GM21737 (cell line): ENCODE results near the gene SLC22A17.

Source experiments
- ATAC-seq: cut with Tn5 transposase; IDR thresholded peaks from one replicate; pipeline ENCODE4 v1.9.1; 2021; ENCODE audit warnings: mild to moderate bottlenecking, moderate library complexity; ENCODE audit not compliant: unreplicated experiment

Gene SLC22A17

DNA sequence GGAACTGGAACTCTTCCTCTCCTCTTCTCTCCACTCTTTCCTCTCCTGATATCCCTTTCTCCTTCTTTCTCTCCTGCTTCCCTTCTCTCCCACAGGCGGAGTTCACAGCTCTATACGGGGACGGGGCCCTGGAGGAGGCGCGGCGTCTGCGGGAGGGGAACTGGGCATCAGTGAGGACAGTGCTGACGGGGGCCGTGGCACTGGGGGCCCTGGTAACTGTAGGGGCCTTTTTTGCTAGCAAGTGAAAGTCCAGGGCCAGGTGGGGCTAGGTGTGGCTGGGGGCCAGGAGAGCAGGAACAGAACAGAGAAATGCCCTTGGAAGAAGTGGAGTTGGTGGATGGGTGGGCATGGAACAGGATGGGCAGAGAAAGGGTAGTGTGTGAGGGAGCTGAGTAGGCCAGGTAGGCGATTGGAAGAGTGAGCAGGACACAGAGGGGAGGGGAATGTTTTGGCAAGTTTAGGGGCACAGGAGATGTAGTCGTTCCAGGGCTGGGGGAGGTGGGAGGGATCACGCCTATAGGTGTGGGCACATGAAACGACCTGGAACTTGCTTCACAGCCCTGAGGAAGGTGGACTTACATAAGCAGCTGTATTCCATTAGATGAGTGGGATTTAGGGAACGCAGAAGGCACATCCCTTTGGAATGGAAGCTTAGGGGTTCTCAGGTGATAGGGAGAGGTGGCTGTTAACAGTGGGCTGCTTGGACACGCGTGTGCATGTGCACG, 43.8 kb downstream of the SLC22A17 start:
- no peak for ATAC-seq

GRCh38 chr14:23307687-23308644, 44.7 kb downstream of the SLC22A17 start:
- no peak for ATAC-seq

DNA sequence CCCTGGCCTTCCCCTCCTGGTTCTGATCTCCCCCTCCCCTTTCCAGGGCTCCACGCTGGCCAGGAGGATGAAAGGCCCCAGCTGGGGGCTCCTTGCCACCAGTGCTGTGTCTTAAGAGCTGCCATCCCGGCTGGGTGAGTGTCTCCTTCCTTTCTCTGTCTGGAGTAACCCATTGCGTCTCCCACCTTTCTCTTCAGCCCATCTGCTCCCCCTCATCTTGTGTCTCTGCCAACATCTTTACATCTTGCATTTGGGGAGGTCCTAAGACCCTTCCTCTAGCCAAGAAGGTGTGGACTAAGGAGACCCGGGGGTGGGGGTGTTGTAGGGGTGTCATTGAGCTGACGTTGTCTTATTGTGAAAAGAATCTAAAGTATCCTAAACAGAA, 45.5 kb downstream of the SLC22A17 start:
- ATAC-seq = no peak

- no peak for ATAC-seq
These were observed 46.1 kb downstream of the SLC22A17 start, which contains the start of gene BCL2L2 for GRCh38 chr14:23306412-23307145. BCL2L2 (plus strand) TSS chr14:23306833; CDS start chr14:23307768, 935 bp downstream.

GRCh38 chr14:23302290-23303225, 50.1 kb downstream of the SLC22A17 start, which contains the start of gene PPP1R3E:
PPP1R3E (minus strand) TSS chr14:23302859; CDS start chr14:23302576, 283 bp downstream.
- peak; percentile 37 for ATAC-seq

- ATAC-seq = peak; percentile 4
These were observed 50.8 kb downstream of the SLC22A17 start for GRCh38 chr14:23301969-23302289.

DNA sequence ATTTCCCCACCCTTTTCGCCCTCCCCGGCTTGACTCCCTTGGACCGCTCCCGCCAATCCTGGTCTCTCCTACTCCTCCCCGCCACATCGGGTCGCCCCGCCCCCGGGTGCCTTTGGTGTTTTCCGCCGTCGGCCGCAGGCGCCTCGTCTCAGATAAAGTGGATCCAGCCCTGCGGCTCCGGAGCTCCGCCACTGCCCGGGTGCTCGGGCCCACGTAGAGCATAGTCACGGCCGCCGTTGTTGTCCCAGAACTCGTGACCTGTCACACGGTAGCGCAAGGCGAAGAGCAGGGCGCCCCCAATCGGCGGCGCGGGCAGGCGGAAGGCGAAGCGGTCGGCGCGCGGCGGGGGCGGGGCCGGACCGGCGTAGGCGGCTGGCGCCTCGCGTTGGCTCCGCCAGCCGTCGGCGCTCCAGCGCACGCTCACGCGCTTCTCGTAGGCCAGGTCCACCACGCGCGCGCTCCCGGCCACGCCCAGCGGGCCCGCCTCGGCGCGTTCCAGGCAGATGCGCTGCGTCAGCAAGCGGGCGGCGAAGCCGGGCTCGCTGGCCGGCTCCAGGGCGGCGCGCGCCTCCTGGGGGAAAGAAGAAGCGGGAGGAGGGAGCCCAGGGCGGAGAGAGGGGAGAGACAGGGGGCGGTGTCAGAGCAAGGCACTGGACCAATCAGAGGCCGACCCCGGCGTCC, 51.3 kb downstream of the SLC22A17 start:
- peak; percentile 73 for ATAC-seq

DNA sequence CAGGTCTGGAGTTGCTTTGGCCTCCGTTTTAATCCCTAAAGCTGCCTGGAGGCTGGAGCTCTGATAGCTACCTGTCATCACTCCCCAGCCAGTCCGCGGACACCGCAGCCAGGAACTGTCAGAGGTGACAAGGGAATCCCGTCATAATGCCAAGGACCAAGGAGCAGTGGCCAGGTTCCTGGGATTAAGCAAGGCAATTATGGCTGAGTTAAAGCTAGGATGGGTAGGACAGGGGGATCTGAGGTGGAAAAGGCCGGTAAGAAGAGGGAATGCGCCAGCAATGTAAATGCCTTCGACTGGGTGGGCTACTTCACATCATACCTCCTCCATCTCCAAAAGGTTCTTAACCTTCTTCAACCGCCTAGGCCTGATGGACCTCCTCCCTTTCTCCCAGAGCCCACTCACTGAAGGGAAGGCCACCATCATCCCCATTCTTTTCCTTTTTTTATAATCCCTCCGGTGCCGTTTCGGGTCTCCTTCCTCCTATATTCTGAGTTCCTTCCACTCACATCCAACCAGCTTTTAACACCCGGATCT, 51.9 kb downstream of the SLC22A17 start:
- no peak for ATAC-seq

- no peak for ATAC-seq
These were observed 52.6 kb downstream of the SLC22A17 start for GRCh38 chr14:23299986-23300686.

GRCh38 chr14:23299211-23299957, 53.3 kb downstream of the SLC22A17 start:
- ATAC-seq = no peak

DNA sequence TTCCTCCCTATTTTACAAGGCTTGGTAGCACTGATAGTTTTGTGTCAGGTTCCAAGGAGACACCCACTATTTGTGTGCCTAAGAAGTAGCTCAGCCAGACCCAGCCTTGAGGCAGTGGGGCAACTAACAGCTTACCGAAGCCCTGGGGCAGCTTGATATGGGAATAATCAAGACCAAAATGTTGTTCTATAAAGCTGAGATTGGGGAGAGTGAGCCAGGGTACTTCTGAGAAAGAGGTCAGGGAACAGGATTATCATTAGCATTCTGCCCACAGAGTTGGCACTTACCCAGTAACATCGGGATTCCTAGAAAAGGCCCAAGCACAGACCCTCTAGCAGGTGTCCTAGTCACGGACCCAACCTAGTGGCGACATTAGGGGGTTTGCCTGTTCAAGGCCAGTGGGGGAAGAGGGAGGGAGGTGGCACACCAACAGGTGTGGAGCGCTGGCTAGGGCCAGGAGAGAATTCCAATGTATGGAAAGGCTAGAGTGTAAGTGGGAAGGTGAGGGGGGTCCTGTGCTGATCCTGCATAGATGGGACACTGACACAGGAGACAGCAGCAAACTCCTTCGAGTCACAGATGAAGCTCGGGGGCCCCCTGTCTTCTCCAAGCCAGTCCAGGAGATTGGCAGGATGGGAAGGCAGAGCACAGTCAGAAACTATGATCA, 54.9 kb downstream of the SLC22A17 start:
- ATAC-seq = no peak

- ATAC-seq = no peak
These were observed 55.6 kb downstream of the SLC22A17 start for GRCh38 chr14:23297096-23297495.
